ENCODE results near the gene USP14.

The USP14 gene

DNA sequence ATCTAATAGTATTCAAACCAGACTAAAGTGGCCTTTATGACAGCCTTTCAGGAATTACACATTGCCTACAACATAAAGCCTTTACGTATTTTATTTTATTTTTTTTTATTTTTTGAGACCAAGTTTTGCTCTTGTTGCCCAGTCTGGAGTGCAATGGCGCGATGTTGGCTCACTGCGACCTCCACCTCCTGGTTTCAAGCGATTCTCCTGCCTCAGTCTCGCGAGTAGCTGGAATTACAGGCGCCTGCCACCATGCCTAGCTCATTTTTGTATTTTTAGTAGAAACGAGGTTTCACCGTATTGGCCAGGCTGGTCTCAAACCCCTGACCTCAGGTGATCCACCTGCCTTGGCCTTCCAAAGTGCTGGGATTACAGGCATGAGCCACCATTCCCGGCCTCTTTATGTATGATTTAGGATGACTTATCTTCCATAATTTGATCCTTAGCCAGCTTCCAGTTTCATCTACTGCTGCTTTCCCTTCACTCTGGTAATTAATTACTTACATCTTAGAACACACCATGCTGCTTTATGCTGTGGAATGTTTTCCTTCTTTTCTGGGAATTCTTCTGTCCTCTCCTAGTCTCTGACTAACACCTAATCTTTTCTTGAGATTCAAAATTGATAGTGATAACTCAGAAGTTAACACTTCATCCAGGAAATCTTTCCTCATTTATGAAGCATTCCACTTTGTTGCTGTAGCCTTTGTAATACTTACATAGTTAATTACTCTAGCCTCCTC, 2.6 kb downstream of the USP14 start:
- no peak for DNase-seq

DNA sequence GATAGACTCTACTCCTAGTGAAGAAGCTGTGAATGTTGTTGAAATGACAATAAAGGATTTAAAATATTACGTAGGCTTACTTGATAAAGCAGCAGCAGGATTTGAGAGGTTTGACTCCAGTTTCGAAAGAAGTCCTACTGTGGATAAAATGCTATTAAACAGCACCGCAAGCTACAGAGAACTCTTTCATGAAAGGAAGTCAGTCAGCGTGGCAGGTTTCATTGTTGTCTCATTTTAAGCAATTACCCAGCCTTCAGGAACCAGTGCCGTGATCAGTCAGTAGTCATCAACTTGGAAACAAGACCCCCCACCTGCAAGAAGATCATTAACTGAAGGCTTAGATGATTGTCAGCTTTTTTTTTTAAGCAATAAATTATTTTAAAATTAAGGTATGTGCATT, 14.0 kb downstream of the USP14 start:
- no peak for DNase-seq

DNA sequence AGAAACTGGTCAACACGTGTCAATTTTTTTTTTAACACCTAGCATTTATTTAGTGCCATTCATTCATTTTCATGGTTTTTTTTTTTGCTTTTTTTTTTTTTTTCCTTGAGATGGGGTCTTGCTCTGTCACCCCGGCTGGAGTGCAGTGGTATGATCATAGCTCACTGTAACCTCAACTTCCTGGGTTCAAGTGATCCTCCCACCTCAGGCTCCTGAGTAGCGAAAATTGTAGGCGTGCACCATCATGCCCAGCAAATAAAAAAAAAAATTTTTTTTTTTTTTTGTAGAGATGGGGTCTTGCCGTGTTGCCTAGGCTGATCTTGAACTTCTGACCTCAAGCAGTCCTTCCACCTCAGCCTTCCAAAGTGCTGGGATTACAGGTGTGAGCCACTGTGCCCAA, 21.1 kb downstream of the USP14 start:
- no peak for DNase-seq

- no peak for DNase-seq
Measured at GRCh38 chr18:181711-182110, 23.4 kb downstream of the USP14 start.

- peak; percentile 17 for DNase-seq
Measured at GRCh38 chr18:183769-184168, 25.4 kb downstream of the USP14 start.

DNA sequence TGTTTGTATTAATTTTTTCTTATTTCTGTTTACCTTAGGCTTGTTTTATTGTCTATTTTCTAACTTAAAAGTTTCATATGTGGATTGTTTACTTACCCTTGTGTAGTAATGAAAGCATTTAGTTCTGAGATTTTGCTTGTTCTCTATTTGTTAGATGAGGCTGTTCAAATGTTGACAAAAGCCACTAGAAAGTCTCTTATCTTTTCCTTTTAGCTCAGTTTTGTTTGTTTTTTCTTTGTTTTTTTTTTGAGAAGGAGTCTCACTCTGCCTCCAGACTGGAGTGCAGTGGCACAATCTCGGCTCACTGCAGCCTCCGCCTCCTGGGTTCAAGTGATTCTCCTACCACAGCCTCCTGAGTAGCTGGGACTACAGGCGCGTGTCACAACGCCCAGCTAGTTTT, 30.9 kb downstream of the USP14 start:
- peak; percentile 90 for DNase-seq

- DNase-seq: no peak
Measured at GRCh38 chr18:191725-192124, 33.4 kb downstream of the USP14 start.

DNA sequence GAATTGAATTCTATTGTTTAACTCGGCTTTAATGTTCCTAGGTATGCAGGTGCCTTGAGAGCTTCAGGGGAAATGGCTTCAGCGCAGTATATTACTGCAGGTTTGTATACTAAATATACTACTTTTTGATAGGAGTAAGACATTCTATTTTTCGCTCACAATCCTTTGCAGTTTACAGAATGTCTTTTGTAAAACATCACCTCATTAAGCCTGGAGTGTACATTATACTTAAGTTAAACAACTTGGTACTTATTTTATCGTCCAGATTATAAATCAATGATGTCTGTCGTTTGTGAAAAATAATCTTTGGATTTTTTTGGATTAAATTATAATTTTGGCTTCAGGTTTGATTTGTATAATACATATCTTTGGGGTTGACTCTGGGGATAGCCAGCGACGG, 34.4 kb downstream of the USP14 start:
- no peak for DNase-seq

DNA sequence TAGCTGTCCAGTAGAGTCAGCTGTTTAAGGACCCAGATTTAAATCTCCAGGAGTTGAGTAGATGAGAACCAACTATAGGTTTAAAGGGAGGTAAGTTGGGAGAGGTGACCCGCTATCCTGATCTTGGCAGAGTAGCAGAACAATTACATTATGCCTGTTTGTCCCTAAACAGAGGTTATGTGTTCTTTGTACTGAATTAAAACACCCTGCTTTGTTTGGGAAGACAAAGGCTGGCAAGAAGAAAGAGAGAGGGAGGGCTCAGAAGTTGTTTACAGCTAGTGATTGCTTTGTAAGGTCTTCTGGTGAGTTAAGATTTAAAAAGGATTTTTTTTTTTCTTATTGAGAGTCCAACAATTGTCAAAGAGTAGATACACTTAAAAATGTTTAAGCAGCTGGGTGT, 37.3 kb downstream of the USP14 start:
- no peak for DNase-seq

GRCh38 chr18:199214-199613, 40.9 kb downstream of the USP14 start:
- peak; percentile 69 for DNase-seq

GRCh38 chr18:199768-200167, 41.4 kb downstream of the USP14 start:
- DNase-seq: peak; percentile 91

GRCh38 chr18:210075-210474, 51.7 kb downstream of the USP14 start:
- no peak for DNase-seq

- no peak for DNase-seq
Measured at GRCh38 chr18:210733-211132, 52.4 kb downstream of the USP14 start.

- no peak for DNase-seq
Measured at GRCh38 chr18:211582-211981, 53.2 kb downstream of the USP14 start.

DNA sequence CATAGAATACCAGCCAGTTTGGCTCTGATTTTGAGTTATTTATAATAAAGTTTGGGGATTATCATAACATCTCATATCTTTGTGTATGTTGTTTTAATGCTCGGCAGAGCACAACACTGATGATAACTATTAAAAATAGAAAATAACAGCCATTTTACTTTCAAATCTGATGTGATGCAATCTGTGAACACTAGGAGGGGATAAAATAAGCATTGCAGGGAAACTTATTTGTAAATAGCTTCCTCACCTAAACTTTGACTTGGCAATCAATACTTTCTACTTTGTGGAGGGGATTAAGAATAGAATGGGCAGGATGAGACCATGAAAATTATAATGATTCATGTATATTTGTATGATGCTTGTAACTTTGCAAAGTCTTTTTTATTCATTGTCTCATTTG, 54.4 kb downstream of the USP14 start:
- DNase-seq: no peak

- no peak for DNase-seq
Measured at GRCh38 chr18:213505-213904, 55.1 kb downstream of the USP14 start.

- DNase-seq: no peak
Measured at GRCh38 chr18:213966-214365, 55.6 kb downstream of the USP14 start.

- DNase-seq: no peak
Measured at GRCh38 chr18:215448-216010, 57.2 kb downstream of the USP14 start.

- DNase-seq: no peak
Measured at GRCh38 chr18:217532-218336, 59.4 kb downstream of the USP14 start.

GRCh38 chr18:220708-221107, 62.4 kb downstream of the USP14 start:
- no peak for DNase-seq

DNA sequence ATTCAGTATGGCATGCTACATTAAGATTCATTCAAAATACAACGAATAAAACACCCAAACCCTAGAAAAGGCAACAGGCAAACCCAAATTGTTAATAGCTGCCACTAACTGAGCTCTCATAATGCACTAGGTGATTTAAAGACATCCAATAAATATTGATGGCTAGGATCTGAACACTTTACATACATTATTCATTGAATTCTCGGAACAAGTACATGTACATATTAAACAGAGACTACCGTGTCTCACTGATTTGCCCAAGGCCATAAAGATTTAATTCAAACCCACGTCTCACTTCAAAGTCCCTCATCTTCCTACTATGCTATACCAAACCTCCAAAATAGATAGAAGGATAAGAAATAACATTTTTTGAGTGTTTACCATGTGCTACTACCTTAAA, 67.4 kb downstream of the USP14 start:
- no peak for DNase-seq

DNA sequence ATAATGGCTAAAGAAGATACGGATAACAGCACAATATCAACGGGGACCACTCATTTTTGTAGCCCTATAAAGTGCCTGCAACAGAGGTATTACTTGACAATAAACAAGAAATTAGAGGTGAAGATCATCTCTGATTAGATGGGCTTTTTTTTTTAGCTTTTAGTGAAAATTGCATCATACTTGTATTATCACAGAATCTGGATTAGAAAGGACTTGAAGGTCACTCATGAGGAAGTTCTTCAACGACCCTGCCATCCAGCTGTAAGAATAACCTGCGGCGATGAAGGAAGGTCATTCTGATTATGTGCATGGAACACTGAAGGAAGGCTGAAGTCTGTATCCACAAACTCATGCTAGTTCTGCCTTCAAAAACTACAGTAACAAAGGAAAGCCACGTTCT, 69.0 kb downstream of the USP14 start:
- DNase-seq: no peak

DNA sequence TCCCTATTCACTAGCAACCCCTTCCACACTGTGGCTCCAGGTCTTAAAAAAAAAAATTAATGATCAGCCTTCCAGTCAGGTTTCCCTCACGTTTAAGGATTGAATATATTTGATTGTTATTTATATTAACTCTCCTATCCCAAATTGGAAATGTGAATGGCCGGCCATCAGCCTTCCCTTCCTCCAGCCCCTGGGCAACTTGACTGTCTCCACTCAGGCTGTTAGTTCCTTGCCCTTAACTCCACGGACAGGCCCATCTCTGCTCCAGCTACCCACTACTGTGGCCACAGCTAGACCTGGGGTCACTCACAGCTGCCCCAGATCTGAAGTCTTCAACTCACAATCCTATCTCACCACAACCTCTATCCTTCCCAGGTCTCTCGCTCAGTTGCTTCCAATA, 69.5 kb downstream of the USP14 start:
- no peak for DNase-seq

DNA sequence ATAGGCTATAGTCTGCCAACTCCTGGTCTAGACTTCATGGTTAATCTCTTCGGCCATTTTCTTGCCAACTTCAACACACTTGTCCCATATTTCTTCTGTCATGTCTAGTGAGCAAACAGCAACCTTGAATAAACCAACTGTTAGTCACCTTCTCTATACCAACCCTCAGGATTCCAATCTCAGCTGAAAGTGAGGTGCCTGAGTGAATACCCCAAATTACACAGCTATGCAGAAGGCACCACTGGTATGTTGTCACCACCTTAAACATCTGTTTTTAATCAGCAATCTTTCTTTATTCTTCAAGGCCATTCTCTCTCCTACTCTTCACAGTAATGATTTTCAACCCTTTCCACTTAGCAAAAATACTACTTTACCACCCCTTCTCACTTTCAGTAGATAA, 70.2 kb downstream of the USP14 start:
- DNase-seq: no peak
